GM18511 (cell line): ENCODE measurements around the gene AOPEP.
"Not testable (repeated sequence)": the region's sequence is repeated elsewhere in the genome, so short reads cannot be mapped to it uniquely, and the experiment has no call there.

Source experiments
- ATAC-seq: cut with Tn5 transposase; IDR thresholded peaks from one replicate; pipeline ENCODE4 v1.9.1; 2021; ENCODE audit warnings: mild to moderate bottlenecking, moderate library complexity; ENCODE audit not compliant: unreplicated experiment

The AOPEP gene

DNA sequence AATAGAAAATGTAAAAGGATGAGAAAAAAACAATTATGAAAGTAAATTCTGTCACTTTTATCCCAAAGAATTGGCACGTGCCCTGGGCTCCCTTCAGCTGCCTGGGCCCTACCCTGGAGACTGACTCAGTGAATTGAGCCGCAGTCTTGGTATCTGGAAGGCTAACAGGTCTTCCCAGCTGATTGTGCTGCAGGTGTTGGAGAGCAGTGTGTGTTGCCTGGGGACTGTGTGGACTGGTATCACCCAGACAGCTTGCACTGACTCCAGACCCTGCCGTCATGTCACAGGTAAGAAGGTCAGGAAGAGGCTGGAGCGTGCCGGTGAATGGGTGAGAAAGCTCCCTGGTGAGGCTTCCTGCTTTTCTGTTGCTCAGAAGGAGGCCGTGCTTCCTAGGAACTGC, 83.3 kb downstream of the AOPEP start:
- ATAC-seq: no peak

DNA sequence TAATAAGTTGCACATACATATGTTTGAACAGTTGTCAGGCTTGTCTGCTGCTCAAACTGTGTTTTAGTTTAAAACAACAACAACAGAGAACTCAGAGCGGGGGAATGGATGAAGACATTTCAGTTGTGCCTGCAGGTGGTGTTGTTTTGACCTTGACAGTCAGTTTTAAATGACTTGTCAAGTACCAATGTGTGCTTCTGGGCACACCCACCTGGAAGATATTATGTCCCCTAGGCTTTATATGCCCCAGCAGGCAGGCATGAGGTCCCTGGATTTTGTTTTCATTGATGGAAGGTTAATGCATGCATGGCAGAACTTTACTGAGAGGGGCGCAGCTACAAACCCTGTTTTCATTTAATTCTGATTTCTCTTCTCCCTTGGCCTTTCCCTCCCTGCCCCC, 84.6 kb downstream of the AOPEP start:
- no peak for ATAC-seq

DNA sequence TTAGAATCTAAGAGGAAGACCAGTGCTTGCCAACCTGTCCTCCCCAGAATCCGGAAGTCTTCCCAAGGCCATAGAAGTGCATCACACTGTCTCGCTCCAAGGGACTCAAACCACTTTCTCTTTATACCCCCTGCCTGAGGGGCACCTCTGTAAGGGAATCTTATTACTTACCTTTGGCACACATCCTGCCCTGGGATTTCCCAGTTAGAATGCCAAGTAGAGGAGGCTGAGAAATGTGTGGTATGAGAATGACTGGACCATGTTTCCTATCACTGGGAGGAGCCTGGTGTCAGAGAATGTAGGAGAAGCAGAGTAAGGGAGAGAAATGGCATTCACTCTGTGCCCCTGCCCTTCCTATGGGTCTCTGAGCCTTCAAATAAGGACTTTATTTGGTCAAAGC, 85.8 kb downstream of the AOPEP start:
- no peak for ATAC-seq

DNA sequence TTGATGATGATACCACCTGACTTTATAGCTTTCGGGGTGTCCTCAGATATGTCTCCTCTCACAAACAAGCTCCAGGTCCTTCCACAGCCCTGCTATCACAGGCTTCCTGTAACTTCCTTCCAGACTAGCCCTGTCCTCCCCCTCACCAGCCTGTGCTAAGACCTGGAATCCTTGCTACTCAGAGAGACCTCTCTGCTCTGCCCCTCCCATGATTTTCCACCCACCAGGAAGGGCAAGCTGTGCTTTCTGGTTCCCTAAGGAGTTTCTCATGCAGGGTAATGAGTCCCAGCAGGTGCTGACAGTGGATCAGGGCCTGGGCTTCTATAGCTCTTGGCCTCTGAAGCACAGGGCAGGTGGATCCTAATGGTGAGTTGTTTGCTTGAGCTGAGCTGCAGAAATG, 86.9 kb downstream of the AOPEP start:
- ATAC-seq: no peak

DNA sequence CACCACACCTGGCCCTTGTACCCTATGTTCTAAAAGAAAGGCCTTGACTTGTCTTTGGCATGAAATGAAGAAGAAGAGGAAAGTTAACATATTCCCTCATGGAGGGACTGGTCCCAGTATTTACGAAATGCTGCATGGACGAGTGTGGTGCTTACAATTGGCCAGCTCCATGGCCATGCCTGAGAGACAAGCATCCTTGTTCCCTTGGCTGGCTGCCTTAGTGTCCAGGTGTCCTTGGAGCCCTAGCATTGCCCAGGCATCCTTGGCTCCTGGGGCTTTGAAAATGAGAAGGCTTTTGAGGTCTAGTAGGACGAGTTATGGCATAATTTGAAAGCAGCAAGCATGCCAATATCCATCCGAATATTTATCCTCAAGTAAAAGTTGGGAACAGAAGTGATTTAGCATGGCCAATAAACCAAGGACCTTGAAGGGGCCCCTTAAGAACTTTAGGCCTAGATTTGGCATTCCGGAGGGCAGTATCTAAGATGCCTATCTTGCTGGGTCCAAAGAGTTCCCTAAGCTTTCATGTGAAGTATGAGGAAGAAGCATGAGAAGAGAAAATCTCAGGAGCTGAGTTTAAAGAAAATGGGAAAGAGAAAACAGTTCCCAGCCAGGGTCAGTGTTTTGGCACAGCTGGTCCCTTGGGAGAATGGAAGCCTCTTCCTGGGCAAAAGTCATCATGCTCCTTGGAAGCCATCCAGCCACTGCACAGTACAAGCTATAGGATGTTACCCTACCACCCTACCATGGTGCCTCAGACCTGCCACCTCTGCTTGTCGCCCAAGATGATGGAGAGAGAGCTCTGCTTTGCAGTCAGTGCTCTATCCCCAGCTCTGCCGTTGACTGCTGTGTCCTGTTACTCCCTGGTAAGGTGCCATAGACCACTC, 91.0 kb downstream of the AOPEP start:
- no peak for ATAC-seq

DNA sequence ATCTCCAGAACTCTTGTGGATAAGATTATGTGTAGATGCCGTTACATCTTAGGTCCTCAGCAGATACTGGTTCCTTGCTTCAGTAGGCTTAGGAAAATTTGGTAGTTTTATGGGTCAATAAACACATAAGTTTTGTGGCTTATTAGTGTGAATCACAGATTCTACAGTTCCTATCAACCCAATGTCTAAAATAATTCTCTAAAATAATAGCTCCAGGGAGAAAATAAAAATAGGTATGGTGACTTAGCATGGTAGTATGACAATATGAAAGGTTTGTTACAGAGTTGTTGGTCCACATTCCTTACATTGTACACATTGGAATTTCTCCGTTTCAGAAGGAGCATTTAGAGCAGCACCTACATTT, 91.7 kb downstream of the AOPEP start:
- ATAC-seq: no peak

DNA sequence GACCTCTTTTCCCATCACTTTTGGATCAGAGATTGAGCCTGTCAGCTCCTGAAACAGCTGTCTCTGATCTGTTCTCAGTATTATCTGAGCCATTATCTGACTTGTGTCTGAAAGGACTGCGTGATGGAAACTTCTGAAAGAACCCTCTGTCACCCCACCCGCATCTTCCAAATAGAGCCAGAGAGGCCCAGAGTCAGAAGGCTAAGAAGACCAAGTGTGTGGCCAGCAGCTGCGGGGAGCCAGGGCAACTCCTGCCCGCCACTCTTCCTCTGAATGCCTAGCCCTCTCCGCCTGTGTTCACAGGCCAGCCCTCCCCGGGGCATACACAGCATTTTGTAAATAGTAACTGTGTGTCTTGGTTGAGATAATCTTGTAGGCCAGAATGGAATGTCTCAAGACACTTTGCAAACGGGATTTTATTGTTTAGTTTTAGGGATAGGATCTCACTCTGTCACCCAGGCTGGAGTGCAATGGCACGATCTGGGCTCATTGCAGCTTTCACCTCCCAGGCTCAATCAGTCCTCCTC, 92.7 kb downstream of the AOPEP start:
- no peak for ATAC-seq

DNA sequence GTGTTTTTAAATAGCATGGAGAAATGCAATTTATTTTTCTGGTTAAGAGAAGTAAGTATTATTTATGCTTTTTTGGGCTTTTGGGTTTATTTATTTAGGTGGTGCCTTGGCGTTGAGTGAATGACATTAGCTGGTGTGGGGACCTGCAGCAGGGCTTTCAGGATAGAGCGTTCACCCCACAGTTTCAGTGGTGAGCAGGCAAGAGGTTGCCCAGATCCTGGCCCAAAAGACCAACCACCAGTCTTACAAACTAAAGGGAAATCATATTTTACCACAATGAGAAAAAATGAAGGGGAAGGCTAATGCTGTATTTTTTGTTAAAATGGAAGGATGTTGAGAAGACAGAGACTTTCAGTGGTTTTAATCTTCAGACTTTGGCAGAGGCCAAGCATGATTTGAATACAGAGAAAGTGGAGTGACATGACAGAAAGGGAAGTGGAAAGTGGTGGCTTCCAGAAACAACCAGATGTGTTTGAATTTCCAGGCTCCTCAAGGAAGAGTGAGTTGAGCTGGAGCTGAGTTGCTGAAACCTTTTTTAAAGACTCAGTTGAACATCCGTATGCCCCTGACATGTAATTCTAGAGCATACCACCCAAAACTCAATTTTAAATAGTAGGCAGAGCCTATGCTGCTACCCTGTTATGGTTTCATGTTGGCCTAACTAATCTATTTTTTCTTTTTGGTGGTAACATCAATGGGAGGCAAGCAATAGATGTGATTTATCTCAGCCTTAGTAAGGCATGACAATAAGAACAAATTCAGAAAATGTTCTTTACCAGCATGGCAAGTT, 94.8 kb downstream of the AOPEP start:
- ATAC-seq: peak; percentile 77

DNA sequence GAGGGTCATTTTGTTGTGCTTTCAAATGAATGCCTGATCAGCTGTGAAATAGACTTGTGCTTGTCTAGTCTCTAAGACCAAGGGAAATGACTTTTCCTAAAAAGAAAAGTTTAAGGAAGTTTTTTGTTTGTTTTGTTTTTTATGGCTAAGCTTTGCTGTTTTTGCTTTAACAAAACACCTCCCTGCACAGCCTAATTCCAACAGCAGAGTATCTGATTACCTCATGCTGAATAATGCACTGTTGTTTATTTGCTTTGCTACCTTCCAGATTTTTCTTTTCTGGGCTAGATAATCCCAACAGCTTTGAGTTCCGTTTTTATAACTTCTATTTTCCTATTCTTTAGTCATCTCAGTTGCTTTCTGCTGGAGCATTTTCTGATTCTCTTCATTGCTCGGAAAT, 95.8 kb downstream of the AOPEP start:
- ATAC-seq: no peak

DNA sequence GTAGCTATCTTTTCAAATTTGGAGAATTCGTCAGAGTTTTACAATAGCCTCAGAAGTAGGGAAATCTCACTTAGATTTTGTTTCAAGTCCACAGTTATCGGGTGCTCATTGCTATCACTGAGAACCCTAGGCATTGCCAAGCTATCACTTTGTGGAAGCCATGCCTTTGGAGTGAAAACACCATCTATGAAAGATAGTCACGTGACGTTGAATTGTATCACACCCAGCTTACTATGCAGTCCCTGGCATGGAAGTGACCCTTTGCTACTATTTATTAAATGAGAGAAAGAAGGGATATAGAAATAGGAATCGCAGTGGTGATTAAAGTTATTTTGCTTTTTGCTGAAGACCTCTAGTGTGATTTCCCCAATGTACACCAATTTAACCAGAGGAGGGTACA, 97.2 kb downstream of the AOPEP start:
- ATAC-seq: no peak

DNA sequence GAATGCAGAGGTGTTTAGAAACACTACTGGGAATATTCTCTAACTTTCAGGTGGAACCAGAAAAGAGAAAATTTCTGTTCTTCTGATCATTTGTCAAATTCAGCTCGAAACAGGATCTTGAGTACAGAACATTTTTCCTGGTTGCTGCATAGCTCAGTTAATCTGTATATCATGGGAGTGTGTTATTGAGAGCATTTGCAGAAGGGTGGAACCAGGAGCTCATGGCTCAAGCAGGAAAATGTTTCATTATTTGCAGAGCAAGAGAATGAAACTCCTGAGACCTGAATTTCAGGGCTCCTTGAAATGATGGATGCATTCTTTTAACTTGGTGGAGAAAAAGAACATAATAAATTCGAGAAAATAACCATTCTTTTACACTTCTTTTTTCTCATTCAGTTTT, 97.9 kb downstream of the AOPEP start:
- no peak for ATAC-seq

DNA sequence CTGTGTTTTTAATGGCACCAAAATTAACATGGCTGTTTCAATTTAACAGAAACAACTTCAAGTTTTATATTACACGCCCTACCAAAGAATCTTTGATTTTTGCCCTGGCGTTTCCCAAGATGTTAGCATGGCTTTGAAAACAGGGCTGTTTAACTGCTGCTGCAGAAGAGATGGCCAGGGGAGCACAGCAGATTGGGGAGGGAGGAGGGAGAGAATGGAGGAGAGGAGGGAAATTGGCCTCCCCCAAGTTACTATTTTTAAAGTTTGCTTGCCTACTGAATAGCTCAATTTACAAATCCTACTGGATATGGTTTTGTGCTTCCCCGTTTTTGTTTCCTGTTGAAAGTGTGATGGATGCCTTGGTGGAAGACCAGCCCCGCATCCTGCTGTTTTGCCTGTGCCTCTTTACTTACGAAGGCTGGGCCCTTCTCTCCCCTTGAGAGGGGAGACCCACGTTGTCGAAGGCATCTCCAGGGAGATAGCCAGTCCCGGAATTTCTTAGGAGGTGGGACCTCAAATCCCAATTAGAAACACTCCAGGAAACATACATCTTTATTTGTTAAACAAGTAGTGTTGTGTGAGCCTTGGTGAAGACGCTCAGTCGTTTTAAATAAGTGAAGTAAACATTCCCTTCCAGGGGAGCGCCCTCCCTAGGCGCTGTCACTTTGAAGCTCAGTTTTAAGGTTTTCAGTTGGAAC, 98.6 kb downstream of the AOPEP start:
- ATAC-seq: no peak

DNA sequence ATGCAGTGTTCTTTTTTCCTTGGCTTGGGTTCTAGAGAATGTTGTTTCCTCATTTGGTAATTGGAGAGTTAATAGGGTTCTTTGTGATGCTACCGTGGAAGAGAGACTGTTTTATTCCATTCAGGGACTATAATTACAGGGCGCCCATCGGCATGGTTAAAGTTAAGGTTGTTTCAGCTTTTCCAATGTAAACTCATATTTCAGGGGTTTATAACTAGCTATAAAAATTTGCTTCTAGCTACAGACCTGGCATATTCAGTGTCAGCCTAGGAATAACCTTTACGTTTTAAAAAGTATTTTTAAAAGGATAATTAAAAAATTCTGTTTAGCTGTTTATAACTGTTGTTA, 99.1 kb downstream of the AOPEP start:
- ATAC-seq: no peak

DNA sequence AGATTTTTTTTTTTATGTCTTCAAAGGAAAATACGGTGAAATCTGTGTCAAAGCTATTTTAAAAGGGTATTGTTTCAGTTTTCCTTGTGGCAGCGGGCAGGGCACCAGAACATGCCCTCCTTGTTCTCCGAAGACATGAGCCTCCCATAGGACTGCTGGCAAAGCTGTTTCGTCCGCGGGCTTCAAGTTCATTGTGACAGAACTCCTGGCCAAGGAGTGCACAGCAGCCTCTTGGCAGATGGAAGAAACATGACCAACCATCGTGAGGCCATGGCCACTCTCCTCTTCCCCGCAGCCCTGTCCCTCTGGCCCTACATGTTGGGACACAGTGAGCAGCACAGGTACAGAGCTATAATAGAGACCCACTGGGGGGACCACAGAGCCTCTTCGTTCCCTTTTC, 99.5 kb downstream of the AOPEP start:
- no peak for ATAC-seq

DNA sequence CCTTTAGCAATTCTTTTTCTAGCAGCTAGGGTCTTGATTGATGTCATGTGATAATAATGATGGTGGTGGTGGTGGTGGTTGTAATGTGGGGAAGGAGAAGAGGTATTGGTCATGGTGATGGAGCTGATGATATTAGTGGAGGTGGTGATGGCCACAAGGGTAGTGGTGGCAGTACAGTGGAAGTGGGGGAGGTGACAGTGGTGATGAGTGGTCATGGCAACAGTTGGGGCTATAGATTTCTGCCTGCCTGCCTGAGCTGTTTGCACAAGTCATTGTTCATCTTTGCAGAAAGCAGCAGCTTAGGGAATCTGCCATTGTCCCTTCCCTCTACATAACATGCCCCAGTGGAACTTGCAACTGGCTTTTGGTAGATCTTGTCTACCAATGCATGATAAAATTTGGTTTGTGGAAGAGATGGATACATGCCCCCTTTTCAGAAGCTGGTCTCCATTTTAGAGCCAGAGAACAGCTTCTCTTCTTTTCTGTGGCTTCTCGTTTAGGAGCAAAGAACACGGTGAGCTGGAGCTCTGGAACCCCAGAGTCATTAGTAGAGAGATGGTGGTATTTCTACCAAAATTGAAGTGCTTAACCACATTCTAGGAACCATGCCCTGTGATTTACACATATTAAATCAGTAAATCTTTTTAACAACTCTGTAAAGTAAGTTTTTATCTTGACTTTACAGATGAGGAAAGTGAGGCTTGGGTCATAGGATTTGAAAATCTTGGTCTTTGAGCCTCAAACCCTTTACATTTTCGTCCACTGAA, 100.3 kb downstream of the AOPEP start:
- no peak for ATAC-seq

DNA sequence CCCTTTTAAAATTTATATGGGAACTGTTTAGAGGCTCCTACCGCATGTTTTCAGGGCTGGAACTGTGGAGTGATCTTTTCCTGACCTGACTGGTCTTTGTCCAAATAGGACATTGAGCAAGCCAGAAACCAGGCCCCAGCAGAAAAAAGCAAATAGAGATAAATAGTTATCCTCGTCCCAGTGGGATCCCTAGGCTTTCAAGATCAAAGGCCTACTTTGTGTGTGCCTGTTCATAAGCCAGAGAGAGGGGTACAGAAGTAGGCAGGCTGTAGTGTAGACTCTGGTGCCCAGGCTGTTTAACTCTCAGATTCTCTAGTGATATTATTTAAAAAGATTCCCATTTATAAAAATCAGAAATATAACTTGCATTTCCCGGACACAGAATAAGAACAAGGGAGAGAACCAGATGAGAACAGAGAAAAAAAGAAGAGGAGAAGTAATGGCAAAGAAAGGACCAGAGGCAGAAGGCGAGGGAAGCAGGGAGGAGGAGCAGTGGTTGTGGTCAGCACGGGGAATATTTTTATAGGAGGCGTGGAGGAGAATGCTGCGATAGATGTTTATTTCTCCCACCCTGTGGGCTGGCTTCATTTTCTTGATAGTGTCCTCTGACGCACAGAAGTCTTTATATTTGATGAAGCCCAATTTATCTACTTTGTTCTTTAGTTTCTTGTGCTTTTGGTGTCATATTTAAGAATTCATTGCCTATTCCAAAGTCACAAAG, 101.2 kb downstream of the AOPEP start:
- no peak for ATAC-seq

DNA sequence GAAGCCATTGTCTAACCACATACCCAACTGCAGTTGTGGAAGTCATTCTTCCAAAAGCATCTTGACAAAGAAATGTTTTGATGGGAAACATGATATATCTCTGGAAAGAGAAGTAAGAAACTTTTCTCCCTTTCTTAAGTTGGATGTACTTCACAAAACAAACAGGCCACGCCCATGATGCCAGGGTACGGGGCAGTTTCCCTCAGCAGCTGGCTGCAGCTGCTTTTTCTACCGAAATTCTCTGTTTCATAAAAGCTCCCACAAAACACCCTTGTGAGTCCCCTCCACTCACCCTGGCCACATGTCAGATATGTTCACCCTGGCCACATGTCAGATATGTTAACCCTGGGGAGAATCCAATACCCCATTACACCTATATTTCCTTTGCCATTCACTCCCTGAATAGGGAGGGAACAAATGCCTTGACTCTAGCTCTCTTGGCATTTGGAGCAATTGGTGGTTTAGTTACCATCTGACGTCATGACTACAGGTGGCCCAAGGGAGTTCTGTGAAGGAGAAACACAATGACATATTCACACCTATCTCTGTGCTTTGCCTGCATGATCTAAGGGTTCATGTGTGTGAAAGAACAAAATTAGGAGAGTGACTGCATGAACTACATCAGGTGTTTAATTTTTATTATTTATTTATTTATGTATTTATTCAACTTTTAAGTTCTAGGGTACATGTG, 103.0 kb downstream of the AOPEP start:
- ATAC-seq: no peak

DNA sequence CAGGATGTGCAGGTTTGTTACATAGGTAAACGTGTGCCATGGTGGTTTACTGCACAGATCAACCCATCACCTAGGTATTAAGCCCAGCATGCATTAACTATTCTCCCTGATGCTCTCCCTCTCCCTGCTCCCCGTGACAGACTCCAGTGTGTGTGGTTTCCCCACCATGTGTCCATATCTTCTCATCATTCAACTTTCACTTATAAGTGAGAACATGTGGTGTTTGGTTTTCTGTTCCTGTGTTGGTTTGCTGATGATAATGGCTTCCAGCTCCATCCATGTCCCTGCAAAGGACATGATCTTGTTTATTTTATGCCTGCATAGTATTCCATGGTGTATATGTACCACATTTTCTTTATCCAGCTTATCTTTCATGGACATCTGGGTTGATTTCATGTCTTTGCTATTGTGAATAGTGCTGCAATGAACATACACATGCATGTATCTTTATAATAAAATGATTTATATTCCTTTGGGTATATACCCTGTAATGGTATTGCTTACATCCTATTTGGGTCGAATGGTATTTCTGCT, 103.6 kb downstream of the AOPEP start:
- not testable (repeated sequence) for ATAC-seq

DNA sequence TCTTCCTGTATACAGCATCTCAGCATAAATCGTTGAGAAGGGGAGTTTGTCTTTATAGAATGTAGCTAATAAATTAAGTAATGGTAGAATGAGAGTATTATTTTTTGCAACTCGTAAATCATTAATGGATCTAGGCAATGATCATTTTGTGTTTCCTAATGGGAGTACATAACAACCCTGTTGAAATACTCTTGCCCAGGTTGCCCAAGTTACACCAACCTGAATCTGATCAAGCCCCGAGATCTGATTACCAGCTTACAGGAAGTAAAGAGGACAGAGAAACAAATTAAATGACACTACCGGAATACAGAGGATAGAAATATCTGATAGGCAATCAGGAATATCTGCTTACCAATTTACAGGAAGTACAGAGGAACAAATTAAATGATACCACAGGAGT, 107.3 kb downstream of the AOPEP start:
- no peak for ATAC-seq
